K562 (cell line): ENCODE results near the gene PUSL1. TPM values are rescaled to one million over a fixed set of nuclear protein-coding genes. Genes with fewer than 3 reads are reported as not detected.

Source experiments
- DDX20 ChIP-seq: fragments of 450-650 bp; IDR thresholded peaks from 2 replicates; pipeline ENCODE4 v1.6.1; 2016; ENCODE audit warnings: missing genetic modification characterization, low read depth, mild to moderate bottlenecking, missing compliant biosample characterization, moderate library complexity
- EP300 ChIP-seq: IDR thresholded peaks from 2 replicates; pipeline ENCODE4 v1.6.1; 2012; ENCODE audit warnings: low read length, improper control_type of control experiment
- FOXJ2 ChIP-seq: fragments of 200-800 bp; sonication (Bioruptor generic); IDR thresholded peaks from 2 replicates; pipeline ENCODE4 v1.6.1; 2016; ENCODE audit warnings: missing genetic modification characterization, missing compliant biosample characterization
- HDAC6 ChIP-seq: IDR thresholded peaks from 2 replicates; pipeline ENCODE4 v1.6.1; 2012; ENCODE audit warnings: low read depth, mild to moderate bottlenecking, control low read depth, inconsistent platforms, low read length, moderate library complexity
- HNRNPL ChIP-seq: fragments of 200-400 bp; formaldehyde crosslinking; IDR thresholded peaks from 2 replicates; pipeline ENCODE4 v1.6.1; 2017; ENCODE audit warnings: low read depth, mild to moderate bottlenecking, low read length
- KDM5B ChIP-seq: fragments of 200-600 bp; sonication (generic); IDR thresholded peaks from 2 replicates; pipeline ENCODE4 v1.6.1; 2012; ENCODE audit warnings: low read depth, mild to moderate bottlenecking, moderate library complexity, low read length, control low read depth, inconsistent platforms; ENCODE audit not compliant: insufficient replicate concordance
- NKRF ChIP-seq: fragments of 450-650 bp; IDR thresholded peaks from 2 replicates; pipeline ENCODE4 v1.6.1; 2016; ENCODE audit warnings: borderline replicate concordance
- NR2F6 ChIP-seq: fragments of 450-650 bp; formaldehyde crosslinking; IDR thresholded peaks from 2 replicates; pipeline ENCODE4 v1.4.0; 2020; ENCODE audit warnings: mild to moderate bottlenecking
- SRF ChIP-seq, 2 experiments: fragments of 250-450, 450-650 bp in 1 of 2; sonication (Bioruptor Pico) in 1 of 2; sonication (generic) in 1 of 2; formaldehyde crosslinking; IDR thresholded peaks; 2 replicates each; pipeline versions ENCODE4 v1.5.0 to v1.5.1; 2020 to 2022; ENCODE audit warnings: mild to moderate bottlenecking in 1 of 2, missing genetic modification reagents in 1 of 2
- TGIF2 ChIP-seq: sonication (generic); formaldehyde crosslinking; IDR thresholded peaks from 2 replicates; pipeline ENCODE4 v1.8.1; 2022; ENCODE audit warnings: mild to moderate bottlenecking, missing genetic modification reagents, moderate library complexity
- ZBTB43 ChIP-seq: sonication (generic); formaldehyde crosslinking; IDR thresholded peaks from 2 replicates; pipeline ENCODE4 v1.8.0; 2023; ENCODE audit warnings: mild to moderate bottlenecking, missing genetic modification reagents
- ZNF280B ChIP-seq: fragments of 250-450 bp; sonication (Bioruptor Pico); IDR thresholded peaks from 2 replicates; pipeline ENCODE4 v1.5.1; 2021; ENCODE audit warnings: mild to moderate bottlenecking
- ZNF3 ChIP-seq: fragments of 250-450 bp; sonication (Bioruptor Pico); IDR thresholded peaks from 2 replicates; pipeline ENCODE4 v1.5.0; 2021; ENCODE audit warnings: mild to moderate bottlenecking, moderate library complexity
- ZNF609 ChIP-seq: sonication (generic); formaldehyde crosslinking; IDR thresholded peaks from 2 replicates; pipeline ENCODE4 v1.8.1; 2023; ENCODE audit warnings: missing genetic modification reagents, mild to moderate bottlenecking, borderline replicate concordance
- polyA plus RNA-seq, 8 experiments: library from polyadenylated mRNA; depleted of rRNA in 4 of 8; stranded (reverse) in 5 of 8; unstranded in 3 of 8; fragments of >200 nt; fragmentation: Nextera tagmentation in 2 of 8; fragmentation: Illumina TruSeq in 1 of 8; extraction: Ambion mirVana in 2 of 8; extraction: Trizol in 1 of 8; gene quantifications; 2 replicates each; pipeline versions ENCODE4 v1.2.1 to v1.2.3, GENCODE V29; 2011 to 2014; ENCODE audit warnings: inconsistent platforms in 1 of 8, missing spikeins in 1 of 8
- total RNA-seq, 7 experiments: library from RNA; depleted of rRNA in 6 of 7; stranded (reverse); fragments of >200 nt in 6 of 7; fragmentation: Illumina TruSeq in 2 of 7; extraction: Trizol in 2 of 7; gene quantifications; 2 replicates each; pipeline versions ENCODE4 v1.2.1 to v1.2.3, GENCODE V29; 2011 to 2021; ENCODE audit warnings: low replicate concordance in 1 of 7

Gene PUSL1
- total and polyA plus RNA-seq, 9 of the 15 experiments (the other 6 are each of a cell fraction or from before 2014, with no cell fraction given), result 0.62 to 86.9 (median 13.6) TPM

GRCh38 chr1:1272341-1273208, 35.8 kb upstream of the PUSL1 start (continued):
- TF ChIP-seq KDM5B (peak; percentile 42), ZNF3 (CRISPR knock-in tag) (no peak), NKRF (0 out of 2 replicates have a peak, but pooled peaks have one; percentile 21), FOXJ2 (tag) (no peak), DDX20 (tag) (no peak), ZNF280B (no peak), ZBTB43 (0 out of 2 replicates have a peak, but pooled peaks have one; percentile 16), SRF (CRISPR knock-in tag; IDR thresholded peaks at IDR 0.05) (no peak), TGIF2 (CRISPR knock-in tag) (no peak), NR2F6 (CRISPR knock-in tag) (0 out of 2 replicates have a peak, but pooled peaks have one; percentile 31), ZNF609 (CRISPR knock-in tag) (peak; percentile 82; the same call in 1 of the 2 replicates), HNRNPL (no peak), HDAC6 (no peak), EP300 (no peak)
